ENCODE measurements around the gene GHITM. TPM values are rescaled to one million over a fixed set of nuclear protein-coding genes. Genes with fewer than 3 reads are reported as not detected.
A peak's percentile ranks its signal among the peaks of the same experiment; 100 is the strongest.
"Not testable (repeated sequence)": the region's sequence is repeated elsewhere in the genome, so short reads cannot be mapped to it uniquely, and the experiment has no call there.

Gene GHITM
- total RNA-seq, 5 donors from 2014 or later (not counting 1 experiment from before 2014, with no cell fraction given): 68.6 to 84.9 (median 83.8) TPM

DNA sequence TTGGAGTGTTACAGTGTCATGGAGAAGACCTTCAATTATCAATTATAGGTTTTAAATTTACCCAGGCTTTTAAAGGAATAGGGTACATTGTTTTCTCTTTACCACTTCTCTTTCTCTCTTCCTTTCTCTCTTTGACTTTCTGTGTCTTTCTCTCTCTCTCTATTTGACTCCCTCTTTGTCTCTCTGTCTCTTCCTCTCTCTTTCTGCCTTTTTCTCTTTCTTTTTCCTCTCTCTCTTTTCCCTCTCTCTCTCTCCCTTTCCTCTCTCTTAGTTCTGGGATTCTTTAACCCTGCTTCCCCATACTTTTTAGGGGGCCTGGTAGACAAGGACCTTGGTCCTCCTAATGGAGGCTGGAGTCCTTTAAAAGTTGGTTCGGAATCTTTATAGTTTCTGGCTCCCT, 15.9 kb upstream of the GHITM start:
- DNase-seq (no peak), ATAC-seq (replicated peaks in 1 of 4) (no peak)
- Mint-ChIP-seq H3K4me1 (no peaks in the 10 kb centered on the region), H3K4me3 (no peak overlapping the region), H3K36me3 (no peaks in the 10 kb centered on the region), H3K27me3 (peaks cover 20 to 30% of the 10 kb centered on the region in 2 donors), H3K9me3 (peaks cover 9 to 15% (median 14%) of the 10 kb centered on the region in 3 donors), H3K27ac (no peak overlapping the region)
- Histone ChIP-seq H3K4me3 (ENCODE audit: control insufficient read depth in 1 of 2, extremely low read depth in 1 of 2, low read length in 1 of 2) (no peak overlapping the region), H3K9me3 (no peaks in the 10 kb centered on the region), H3K27ac (ENCODE audit: low read length) (no peak overlapping the region), H3K27me3 (replicated peaks in 1 of 2; ENCODE audit: control insufficient read depth in 2 of 2, extremely low read depth in 1 of 2, insufficient read depth in 2 of 2, low read length in 1 of 2) (peaks cover 0 to 2% of the 10 kb centered on the region in 2 experiments), H3K4me1 (ENCODE audit: control insufficient read depth in 1 of 2, extremely low read depth in 1 of 2, insufficient read depth in 2 of 2, low read length in 2 of 2) (no peaks in the 10 kb centered on the region), H3K36me3 (ENCODE audit: control insufficient read depth in 2 of 2, extremely low read depth in 1 of 2, insufficient read depth in 1 of 2, low read length in 1 of 2) (no peaks in the 10 kb centered on the region)
- no CpG with 5 or more reads among the region's 1 CpG for WGBS (ENCODE audit: insufficient coverage)
- ChIA-PET POLR2A (no interaction called here), CTCF (no interaction called here)

DNA sequence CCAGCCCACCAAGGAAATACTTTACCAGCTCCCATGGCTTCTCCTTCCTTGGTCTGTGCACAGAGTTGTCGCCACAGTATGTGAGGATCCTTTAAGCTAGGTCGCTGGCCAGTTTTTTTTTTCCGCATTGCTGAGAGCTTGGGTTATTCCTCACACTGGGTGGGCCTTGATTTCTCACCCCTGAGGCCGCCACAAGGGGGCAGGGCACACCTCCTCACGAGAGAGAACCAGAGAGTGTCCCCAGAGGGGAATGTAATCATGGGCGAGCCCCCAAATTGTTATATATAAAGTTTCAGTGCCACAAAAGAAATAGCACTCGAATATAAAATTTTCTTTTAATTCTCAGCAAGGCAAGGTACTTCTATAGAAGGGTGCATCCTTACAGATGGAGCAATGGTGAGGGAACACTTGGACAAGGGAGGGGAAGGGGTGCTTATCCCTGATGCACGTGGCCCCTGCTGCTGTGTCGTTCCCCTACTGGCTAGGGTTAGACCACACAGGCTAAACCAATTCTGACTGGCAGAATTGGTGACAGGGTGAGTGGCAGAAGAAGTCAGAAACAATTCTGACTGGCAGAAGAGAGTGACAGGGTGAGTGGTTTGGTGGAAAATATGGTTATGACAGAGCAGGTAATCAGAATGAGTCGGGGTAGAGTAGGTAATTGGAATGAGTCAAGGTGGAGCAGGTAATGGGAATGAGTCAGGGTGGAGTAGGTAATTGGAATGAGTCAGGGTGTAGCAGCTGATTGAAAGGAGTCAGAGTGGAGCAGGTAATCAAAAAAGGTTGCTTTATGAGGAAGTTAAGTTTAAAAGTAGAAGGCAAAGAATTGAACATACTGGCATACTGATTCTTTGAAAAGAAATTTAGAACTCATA, 13.2 kb upstream of the GHITM start:
- Mint-ChIP-seq H3K27me3 (peaks cover 30 to 31% of the 10 kb centered on the region in 2 donors), H3K9me3 (peaks cover 9 to 15% (median 14%) of the 10 kb centered on the region in 3 donors)
- H3K4me3 Mint-ChIP-seq; ATAC-seq (replicated peaks in 1 of 4); H3K27ac ChIP-seq (ENCODE audit: low read length); H3K9me3 ChIP-seq; H3K4me1 Mint-ChIP-seq; CTCF ChIA-PET; H3K4me3 ChIP-seq (ENCODE audit: control insufficient read depth in 1 of 2, extremely low read depth in 1 of 2, low read length in 1 of 2); POLR2A ChIA-PET; H3K36me3 Mint-ChIP-seq; H3K36me3 ChIP-seq (ENCODE audit: control insufficient read depth in 2 of 2, extremely low read depth in 1 of 2, insufficient read depth in 1 of 2, low read length in 1 of 2); H3K27ac Mint-ChIP-seq; DNase-seq; H3K27me3 ChIP-seq (replicated peaks in 1 of 2; ENCODE audit: control insufficient read depth in 2 of 2, extremely low read depth in 1 of 2, insufficient read depth in 2 of 2, low read length in 1 of 2); H3K4me1 ChIP-seq (ENCODE audit: control insufficient read depth in 1 of 2, extremely low read depth in 1 of 2, insufficient read depth in 2 of 2, low read length in 2 of 2): not testable (repeated sequence)
- WGBS (ENCODE audit: insufficient coverage): 84% methylated on average over 3 of the region's 10 CpGs

DNA sequence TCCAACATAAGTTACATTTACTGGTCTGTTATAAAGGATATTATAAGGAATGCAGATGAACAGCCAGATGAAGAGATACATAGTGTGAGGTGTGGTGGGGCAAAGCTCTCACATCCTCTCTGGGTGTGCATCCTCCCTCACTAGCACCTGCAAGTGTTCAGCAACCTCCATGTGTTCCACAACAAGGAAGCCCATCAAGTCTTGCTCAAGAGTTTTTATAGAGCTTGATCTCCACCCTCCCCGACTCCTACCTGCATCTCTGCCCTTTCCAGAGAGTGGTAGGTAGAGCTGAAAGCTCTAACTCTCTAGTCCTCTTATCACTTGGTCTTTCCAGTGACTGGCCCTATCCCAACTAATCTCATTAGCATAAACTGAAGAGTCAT, 12.5 kb upstream of the GHITM start:
- Mint-ChIP-seq H3K27ac (no peak overlapping the region), H3K27me3 (peaks cover 31 to 33% of the 10 kb centered on the region in 2 donors), H3K4me1 (no peaks in the 10 kb centered on the region), H3K36me3 (no peaks in the 10 kb centered on the region), H3K4me3 (no peak overlapping the region), H3K9me3 (peaks cover 9 to 15% (median 14%) of the 10 kb centered on the region in 3 donors)
- Histone ChIP-seq H3K36me3 (ENCODE audit: control insufficient read depth in 2 of 2, extremely low read depth in 1 of 2, insufficient read depth in 1 of 2, low read length in 1 of 2) (no peaks in the 10 kb centered on the region), H3K4me1 (ENCODE audit: control insufficient read depth in 1 of 2, extremely low read depth in 1 of 2, insufficient read depth in 2 of 2, low read length in 2 of 2) (no peaks in the 10 kb centered on the region), H3K27ac (ENCODE audit: low read length) (no peak overlapping the region), H3K4me3 (ENCODE audit: control insufficient read depth in 1 of 2, extremely low read depth in 1 of 2, low read length in 1 of 2) (no peak overlapping the region), H3K9me3 (no peaks in the 10 kb centered on the region), H3K27me3 (replicated peaks in 1 of 2; ENCODE audit: control insufficient read depth in 2 of 2, extremely low read depth in 1 of 2, insufficient read depth in 2 of 2, low read length in 1 of 2) (peaks cover 0 to 7% of the 10 kb centered on the region in 2 experiments)
- no CpG with 5 or more reads among the region's 1 CpG for WGBS (ENCODE audit: insufficient coverage)
- no peak for ATAC-seq (replicated peaks in 1 of 4)
- CTCF ChIA-PET: no interaction called here
- no peak for DNase-seq
- POLR2A ChIA-PET: no interaction called here

DNA sequence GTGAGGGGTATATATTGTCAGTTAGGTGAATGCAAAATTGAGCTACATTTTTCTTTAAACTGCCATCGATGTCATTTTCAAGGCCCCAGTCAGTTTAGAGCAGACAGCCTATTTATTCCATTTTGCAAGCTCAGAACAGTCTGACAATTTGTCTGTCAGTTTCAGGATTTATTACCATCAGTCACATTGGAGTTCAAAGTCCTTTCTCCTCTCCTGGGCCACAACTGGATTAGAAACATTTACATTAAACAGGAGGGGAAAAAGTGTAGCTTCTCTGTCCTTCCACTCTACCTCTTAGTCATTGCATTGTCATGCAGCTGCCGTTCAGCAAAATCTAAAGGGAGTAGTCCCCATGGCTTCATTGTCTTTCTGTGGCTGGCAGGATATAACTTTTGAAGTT, 3.5 kb upstream of the GHITM start:
- CTCF ChIA-PET: interaction anchor here in 1 of 2 donors (0.5 kb wide), 1 partner anchor 38 kb away, joined by 3 read pairs; no protein-coding TSS in a partner anchor

DNA sequence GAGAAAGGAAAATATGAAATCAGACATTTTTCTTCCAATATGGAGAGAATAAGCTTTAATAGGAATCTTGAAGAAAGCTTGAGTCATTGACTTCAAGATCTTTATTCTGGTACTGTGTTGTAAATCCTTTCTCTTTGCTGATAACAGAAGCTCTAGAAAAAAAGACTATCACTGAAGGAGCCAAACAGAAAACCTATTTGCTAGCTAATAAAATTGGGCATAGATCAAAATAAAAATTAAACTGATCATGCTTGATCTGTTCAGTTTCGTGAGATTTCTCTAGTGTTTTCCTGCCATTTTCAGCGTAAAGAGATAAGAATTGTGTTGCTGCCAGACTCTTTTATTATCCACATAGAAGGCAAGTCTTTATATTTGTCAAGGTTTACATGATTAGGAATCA, 1.5 kb upstream of the GHITM start:
- Histone ChIP-seq H3K4me1 (ENCODE audit: control insufficient read depth in 1 of 2, extremely low read depth in 1 of 2, insufficient read depth in 2 of 2, low read length in 2 of 2) (peaks cover 11 to 16% of the 10 kb centered on the region in 2 experiments), H3K27me3 (replicated peaks in 1 of 2; ENCODE audit: control insufficient read depth in 2 of 2, extremely low read depth in 1 of 2, insufficient read depth in 2 of 2, low read length in 1 of 2) (peaks cover 0 to 4% of the 10 kb centered on the region in 2 experiments), H3K4me3 (ENCODE audit: control insufficient read depth in 1 of 2, extremely low read depth in 1 of 2, low read length in 1 of 2) (no peak overlapping the region), H3K27ac (ENCODE audit: low read length) (no peak overlapping the region), H3K9me3 (no peaks in the 10 kb centered on the region), H3K36me3 (ENCODE audit: control insufficient read depth in 2 of 2, extremely low read depth in 1 of 2, insufficient read depth in 1 of 2, low read length in 1 of 2) (peaks cover 0 to 13% of the 10 kb centered on the region in 2 donors)
- no peak for ATAC-seq (replicated peaks in 1 of 4)
- Mint-ChIP-seq H3K36me3 (peaks cover 4% of the 10 kb centered on the region), H3K27ac (peak overlapping the region; percentile 97 to 100), H3K4me1 (peaks cover 20 to 30% (median 27%) of the 10 kb centered on the region in 3 donors), H3K9me3 (no peaks in the 10 kb centered on the region), H3K4me3 (peak overlapping the region; percentile 89 to 96 (median 94)), H3K27me3 (peaks cover 1 to 3% of the 10 kb centered on the region in 2 donors)
- POLR2A ChIA-PET: interaction anchor here (1.2 to 2.0 kb wide), 3 partner anchors 10 to 197 kb away, joined by 5 to 8 read pairs (median 5); no protein-coding TSS in a partner anchor
- no peak for DNase-seq
- CTCF ChIA-PET: interaction anchor here (1.7 to 3.2 kb wide), 3 partner anchors 10 to 11 kb away, joined by 8 to 31 read pairs (median 9); no protein-coding TSS in a partner anchor
- no CpG with 5 or more reads among the region's 2 CpGs for WGBS (ENCODE audit: insufficient coverage)

More for the DNA sequence above, 3.5 kb upstream of the GHITM start:
- H3K9me3 ChIP-seq: no peaks in the 10 kb centered on the region
- H3K4me1 ChIP-seq (ENCODE audit: control insufficient read depth in 1 of 2, extremely low read depth in 1 of 2, insufficient read depth in 2 of 2, low read length in 2 of 2): peaks cover 11 to 16% of the 10 kb centered on the region in 2 experiments
- no peaks in the 10 kb centered on the region for H3K36me3 ChIP-seq (ENCODE audit: control insufficient read depth in 2 of 2, extremely low read depth in 1 of 2, insufficient read depth in 1 of 2, low read length in 1 of 2)
- peaks cover 0 to 6% of the 10 kb centered on the region in 2 experiments for H3K27me3 ChIP-seq (replicated peaks in 1 of 2; ENCODE audit: control insufficient read depth in 2 of 2, extremely low read depth in 1 of 2, insufficient read depth in 2 of 2, low read length in 1 of 2)
- H3K27ac ChIP-seq (ENCODE audit: low read length): no peak overlapping the region
- no peak overlapping the region for H3K4me3 ChIP-seq (ENCODE audit: control insufficient read depth in 1 of 2, extremely low read depth in 1 of 2, low read length in 1 of 2)
- Mint-ChIP-seq H3K4me3 (no peak overlapping the region), H3K27ac (no peak overlapping the region), H3K4me1 (peaks cover 10 to 15% (median 14%) of the 10 kb centered on the region in 3 donors), H3K9me3 (no peaks in the 10 kb centered on the region), H3K27me3 (peaks cover 6 to 12% of the 10 kb centered on the region in 2 donors), H3K36me3 (no peaks in the 10 kb centered on the region)
- POLR2A ChIA-PET: no interaction called here
- DNase-seq (no peak), ATAC-seq (replicated peaks in 1 of 4) (no peak)
- 80% methylated on average over 2 of the region's 2 CpGs for WGBS (ENCODE audit: insufficient coverage)

DNA sequence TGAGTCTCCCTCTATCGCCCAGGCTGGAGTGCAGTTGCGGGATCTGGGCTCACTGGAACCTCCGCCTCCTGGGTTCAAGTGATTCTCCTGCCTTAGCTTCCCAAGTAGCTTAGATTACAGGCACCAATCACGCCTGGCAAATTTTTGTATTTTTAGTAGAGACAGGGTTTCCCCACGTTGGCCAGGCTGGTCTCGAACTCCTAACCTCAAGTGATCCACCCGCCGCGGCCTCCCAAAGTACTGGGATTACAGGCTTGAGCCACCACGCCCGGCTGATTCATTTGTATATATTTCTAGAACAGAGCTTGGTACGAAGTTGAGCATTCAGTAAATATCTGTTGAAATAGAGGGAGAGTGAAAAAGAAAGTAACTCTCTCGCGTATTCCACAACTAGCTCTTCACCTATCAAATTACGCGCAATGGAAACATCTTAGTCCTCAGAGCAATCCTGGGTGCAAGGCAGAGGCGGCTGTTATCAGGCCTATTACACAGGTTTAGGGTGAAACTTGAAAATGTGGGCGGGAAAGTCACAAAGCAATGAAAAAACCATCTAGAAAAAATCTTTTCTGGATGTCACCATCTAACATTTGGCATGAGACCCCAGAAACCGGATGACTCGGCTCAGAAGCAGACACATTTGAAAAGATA, 707 bp upstream of the GHITM start:
- DNase-seq: peak in 32 of 35 experiments; percentile 8 to 71 (median 25)

More for the DNA sequence above, 707 bp upstream of the GHITM start:
- Mint-ChIP-seq H3K36me3 (peaks cover 11% of the 10 kb centered on the region), H3K4me1 (peaks cover 20 to 33% (median 30%) of the 10 kb centered on the region in 3 donors), H3K27me3 (peaks cover 0 to 2% of the 10 kb centered on the region in 2 donors), H3K27ac (peak overlapping the region; percentile 97 to 100), H3K4me3 (peak overlapping the region; percentile 89 to 96 (median 94)), H3K9me3 (no peaks in the 10 kb centered on the region)
- ChIA-PET CTCF (interaction anchor here (1.0 to 3.2 kb wide), 5 partner anchors 9 to 196 kb away, joined by 3 to 31 read pairs (median 8); no protein-coding TSS in a partner anchor), POLR2A (interaction anchor here (1.0 to 2.0 kb wide), 5 partner anchors 9 to 196 kb away, joined by 4 to 8 read pairs (median 5); no protein-coding TSS in a partner anchor)
- peak; percentile 7 to 24 (median 18) for ATAC-seq (replicated peaks in 1 of 4)
- H3K27me3 ChIP-seq (replicated peaks in 1 of 2; ENCODE audit: control insufficient read depth in 2 of 2, extremely low read depth in 1 of 2, insufficient read depth in 2 of 2, low read length in 1 of 2): peaks cover 0 to 2% of the 10 kb centered on the region in 2 experiments
- H3K4me1 ChIP-seq (ENCODE audit: control insufficient read depth in 1 of 2, extremely low read depth in 1 of 2, insufficient read depth in 2 of 2, low read length in 2 of 2): peaks cover 11 to 16% of the 10 kb centered on the region in 2 experiments
- peak overlapping the region; percentile 73 to 87 for H3K4me3 ChIP-seq (ENCODE audit: control insufficient read depth in 1 of 2, extremely low read depth in 1 of 2, low read length in 1 of 2)
- peaks cover 0 to 21% of the 10 kb centered on the region in 2 donors for H3K36me3 ChIP-seq (ENCODE audit: control insufficient read depth in 2 of 2, extremely low read depth in 1 of 2, insufficient read depth in 1 of 2, low read length in 1 of 2)
- 57% methylated on average over 5 of the region's 20 CpGs for WGBS (ENCODE audit: insufficient coverage)
- H3K9me3 ChIP-seq: no peaks in the 10 kb centered on the region
- peak overlapping the region; percentile 93 for H3K27ac ChIP-seq (ENCODE audit: low read length)

Measured in T-cell (primary cell).